Measurements from ENCODE around the gene NCR2. TPM values are rescaled to one million over a fixed set of nuclear protein-coding genes. Genes with fewer than 3 reads are reported as not detected.

The NCR2 gene
- total RNA-seq, 2 experiments from 2014 or later: not detected

- ChIA-PET POLR2A (no interaction called here), CTCF (no interaction called here)
- peaks cover 5% of the 10 kb centered on the region for H3K9me3 Mint-ChIP-seq
- H3K36me3 Mint-ChIP-seq: no peaks in the 10 kb centered on the region
- peaks cover 15% of the 10 kb centered on the region for H3K27me3 Mint-ChIP-seq
- H3K27ac Mint-ChIP-seq: no peak overlapping the region
- H3K4me3 Mint-ChIP-seq: no peak overlapping the region
- intact Hi-C loops (cut with micrococcal nuclease): no loop called here
- H3K4me1 Mint-ChIP-seq (ENCODE audit: low read depth): peaks cover 16% of the 10 kb centered on the region
- no peak for DNase-seq
Observed at GRCh38 chr6:41347378-41348050, 12.1 kb downstream of the NCR2 start.

- Mint-ChIP-seq H3K9me3 (peaks cover 5% of the 10 kb centered on the region), H3K4me3 (no peak overlapping the region), H3K27ac (no peak overlapping the region), H3K4me1 (ENCODE audit: low read depth) (peaks cover 16% of the 10 kb centered on the region), H3K27me3 (peaks cover 17% of the 10 kb centered on the region), H3K36me3 (no peaks in the 10 kb centered on the region)
- intact Hi-C loops (cut with micrococcal nuclease): no loop called here
- no peak for DNase-seq
- CTCF ChIA-PET: interaction anchor here (1.0 to 1.2 kb wide), 3 partner anchors 16 to 335 kb away, joined by 3 to 4 read pairs (median 3); no protein-coding TSS in a partner anchor
- POLR2A ChIA-PET: no interaction called here
Observed at GRCh38 chr6:41348934-41349333, 13.5 kb downstream of the NCR2 start.

- DNase-seq: no peak
- POLR2A ChIA-PET: no interaction called here
- Mint-ChIP-seq H3K36me3 (no peaks in the 10 kb centered on the region), H3K9me3 (peaks cover 5% of the 10 kb centered on the region), H3K27ac (no peak overlapping the region), H3K27me3 (peaks cover 22% of the 10 kb centered on the region), H3K4me3 (no peak overlapping the region), H3K4me1 (ENCODE audit: low read depth) (no peaks in the 10 kb centered on the region)
- CTCF ChIA-PET: interaction anchor here (1.0 kb wide), 1 partner anchor 16 kb away, joined by 3 read pairs; no protein-coding TSS in a partner anchor
- intact Hi-C loops (cut with micrococcal nuclease): no loop called here
Observed at GRCh38 chr6:41352396-41352795, 17.0 kb downstream of the NCR2 start.

GRCh38 chr6:41352907-41353306, 17.5 kb downstream of the NCR2 start:
- H3K9me3 Mint-ChIP-seq: peaks cover 5% of the 10 kb centered on the region
- no peak overlapping the region for H3K27ac Mint-ChIP-seq
- H3K4me3 Mint-ChIP-seq: no peak overlapping the region
- DNase-seq: no peak
- CTCF ChIA-PET: interaction anchor here (0.7 to 1.0 kb wide), 2 partner anchors 15 to 71 kb away, joined by 3 read pairs; no protein-coding TSS in a partner anchor
- no peaks in the 10 kb centered on the region for H3K4me1 Mint-ChIP-seq (ENCODE audit: low read depth)
- intact Hi-C loops (cut with micrococcal nuclease): no loop called here
- peaks cover 25% of the 10 kb centered on the region for H3K27me3 Mint-ChIP-seq
- POLR2A ChIA-PET: no interaction called here
- no peaks in the 10 kb centered on the region for H3K36me3 Mint-ChIP-seq

- no peak for DNase-seq
- Mint-ChIP-seq H3K36me3 (no peaks in the 10 kb centered on the region), H3K27ac (no peak overlapping the region), H3K4me1 (ENCODE audit: low read depth) (no peaks in the 10 kb centered on the region), H3K4me3 (no peak overlapping the region), H3K27me3 (peaks cover 26% of the 10 kb centered on the region), H3K9me3 (peaks cover 4% of the 10 kb centered on the region)
- CTCF ChIA-PET: interaction anchor here (0.7 to 1.0 kb wide), 2 partner anchors 15 to 71 kb away, joined by 3 read pairs; no protein-coding TSS in a partner anchor
- POLR2A ChIA-PET: no interaction called here
- intact Hi-C loops (cut with micrococcal nuclease): no loop called here
Observed at GRCh38 chr6:41353333-41353732, 17.9 kb downstream of the NCR2 start.

GRCh38 chr6:41355952-41356351, 20.5 kb downstream of the NCR2 start:
- H3K4me3 Mint-ChIP-seq: no peak overlapping the region
- H3K36me3 Mint-ChIP-seq: peaks cover 11% of the 10 kb centered on the region
- intact Hi-C loops (cut with micrococcal nuclease): no loop called here
- H3K27me3 Mint-ChIP-seq: peaks cover 18% of the 10 kb centered on the region
- POLR2A ChIA-PET: no interaction called here
- no peaks in the 10 kb centered on the region for H3K4me1 Mint-ChIP-seq (ENCODE audit: low read depth)
- CTCF ChIA-PET: interaction anchor here (1.7 kb wide), 1 partner anchor 14 kb away, joined by 3 read pairs; no protein-coding TSS in a partner anchor
- no peak for DNase-seq
- H3K9me3 Mint-ChIP-seq: peaks cover 22% of the 10 kb centered on the region
- H3K27ac Mint-ChIP-seq: no peak overlapping the region

GRCh38 chr6:41356825-41357224, 21.4 kb downstream of the NCR2 start:
- CTCF ChIA-PET: interaction anchor here (1.7 kb wide), 1 partner anchor 14 kb away, joined by 3 read pairs; no protein-coding TSS in a partner anchor
- no peak for DNase-seq
- H3K4me3 Mint-ChIP-seq: no peak overlapping the region
- POLR2A ChIA-PET: no interaction called here
- intact Hi-C loops (cut with micrococcal nuclease): no loop called here
- no peaks in the 10 kb centered on the region for H3K4me1 Mint-ChIP-seq (ENCODE audit: low read depth)
- H3K9me3 Mint-ChIP-seq: peaks cover 31% of the 10 kb centered on the region
- H3K36me3 Mint-ChIP-seq: peaks cover 18% of the 10 kb centered on the region
- H3K27me3 Mint-ChIP-seq: peaks cover 21% of the 10 kb centered on the region
- H3K27ac Mint-ChIP-seq: no peak overlapping the region

- H3K27ac Mint-ChIP-seq: no peak overlapping the region
- no peak for DNase-seq
- intact Hi-C loops (cut with micrococcal nuclease): no loop called here
- ChIA-PET CTCF (no interaction called here), POLR2A (no interaction called here)
- peaks cover 32% of the 10 kb centered on the region for H3K9me3 Mint-ChIP-seq
- no peaks in the 10 kb centered on the region for H3K4me1 Mint-ChIP-seq (ENCODE audit: low read depth)
- H3K27me3 Mint-ChIP-seq: peaks cover 20% of the 10 kb centered on the region
- peaks cover 23% of the 10 kb centered on the region for H3K36me3 Mint-ChIP-seq
- H3K4me3 Mint-ChIP-seq: no peak overlapping the region
Observed at GRCh38 chr6:41358503-41358902, 23.1 kb downstream of the NCR2 start.

GRCh38 chr6:41359617-41360313, 24.4 kb downstream of the NCR2 start:
- no peak for DNase-seq
- Mint-ChIP-seq H3K4me1 (ENCODE audit: low read depth) (no peaks in the 10 kb centered on the region), H3K4me3 (no peak overlapping the region), H3K9me3 (peaks cover 32% of the 10 kb centered on the region), H3K27me3 (peaks cover 22% of the 10 kb centered on the region), H3K27ac (no peak overlapping the region), H3K36me3 (peaks cover 23% of the 10 kb centered on the region)
- intact Hi-C loops (cut with micrococcal nuclease): no loop called here
- POLR2A ChIA-PET: no interaction called here
- CTCF ChIA-PET: interaction anchor here (0.9 kb wide), 1 partner anchor 9 kb away, joined by 4 read pairs; no protein-coding TSS in a partner anchor

GRCh38 chr6:41360314-41360685, 24.9 kb downstream of the NCR2 start:
- intact Hi-C loops (cut with micrococcal nuclease): no loop called here
- ChIA-PET POLR2A (no interaction called here), CTCF (no interaction called here)
- Mint-ChIP-seq H3K9me3 (peaks cover 32% of the 10 kb centered on the region), H3K4me3 (no peak overlapping the region), H3K4me1 (ENCODE audit: low read depth) (no peaks in the 10 kb centered on the region), H3K27ac (no peak overlapping the region), H3K27me3 (peaks cover 25% of the 10 kb centered on the region), H3K36me3 (peaks cover 23% of the 10 kb centered on the region)
- no peak for DNase-seq

- Mint-ChIP-seq H3K4me3 (no peak overlapping the region), H3K4me1 (ENCODE audit: low read depth) (peaks cover 2% of the 10 kb centered on the region), H3K36me3 (peaks cover 9% of the 10 kb centered on the region), H3K27me3 (peaks cover 37% of the 10 kb centered on the region), H3K9me3 (peaks cover 8% of the 10 kb centered on the region), H3K27ac (no peak overlapping the region)
- POLR2A ChIA-PET: no interaction called here
- intact Hi-C loops (cut with micrococcal nuclease): no loop called here
- CTCF ChIA-PET: no interaction called here
- no peak for DNase-seq
Observed at GRCh38 chr6:41366150-41366549, 30.7 kb downstream of the NCR2 start.

GRCh38 chr6:41367061-41367460, 31.7 kb downstream of the NCR2 start:
- POLR2A ChIA-PET: no interaction called here
- intact Hi-C loops (cut with micrococcal nuclease): no loop called here

More at GRCh38 chr6:41367061-41367460, 31.7 kb downstream of the NCR2 start:
- Mint-ChIP-seq H3K9me3 (no peaks in the 10 kb centered on the region), H3K4me3 (no peak overlapping the region), H3K27ac (no peak overlapping the region), H3K36me3 (peaks cover 3% of the 10 kb centered on the region), H3K27me3 (peaks cover 42% of the 10 kb centered on the region), H3K4me1 (ENCODE audit: low read depth) (peaks cover 9% of the 10 kb centered on the region)
- DNase-seq: no peak
- CTCF ChIA-PET: interaction anchor here (0.7 to 4.8 kb wide), 8 partner anchors 21 to 800 kb away, joined by 3 to 62 read pairs (median 8); no protein-coding TSS in a partner anchor
